Renal cortical epithelial cell (primary cell): ENCODE data around the gene CLDN9. TPM values are rescaled to one million over a fixed set of nuclear protein-coding genes. Genes with fewer than 3 reads are reported as not detected.

Experiments
- DNase-seq: peaks from one replicate; pipeline ENCODE4 v3.0.0-alpha.2; 2011; ENCODE audit warnings: low read depth
- total RNA-seq: library from RNA; depleted of rRNA; stranded (reverse); fragments of >200 nt; gene quantifications from 2 replicates; pipeline ENCODE4 v1.2.3, GENCODE V29; 2014

Gene CLDN9
- total RNA-seq, 1 donor from 2014 or later: 0.20 TPM

- DNase-seq: no peak
Measured at GRCh38 chr16:2992383-2993081, 20.2 kb upstream of the CLDN9 start.

GRCh38 chr16:2996298-2996697, 16.4 kb upstream of the CLDN9 start:
- no peak for DNase-seq

- no peak for DNase-seq
Measured at GRCh38 chr16:2999929-3000328, 12.8 kb upstream of the CLDN9 start.

- DNase-seq: no peak
Measured at GRCh38 chr16:3000540-3000939, 12.2 kb upstream of the CLDN9 start.

- no peak for DNase-seq
Measured at GRCh38 chr16:3001316-3001715, 11.4 kb upstream of the CLDN9 start.

- DNase-seq: peak; percentile 96
Measured at GRCh38 chr16:3003582-3004270, 9.0 kb upstream of the CLDN9 start.

GRCh38 chr16:3004319-3004718, 8.4 kb upstream of the CLDN9 start:
- no peak for DNase-seq

GRCh38 chr16:3004781-3005284, 7.9 kb upstream of the CLDN9 start:
- no peak for DNase-seq

- no peak for DNase-seq
Measured at GRCh38 chr16:3007059-3007956, 5.4 kb upstream of the CLDN9 start.

- no peak for DNase-seq
Measured at GRCh38 chr16:3007957-3008689, 4.6 kb upstream of the CLDN9 start.

GRCh38 chr16:3008690-3009037, 4.1 kb upstream of the CLDN9 start:
- DNase-seq: no peak

- peak; percentile 23 for DNase-seq
Measured at GRCh38 chr16:3009568-3010390, 2.9 kb upstream of the CLDN9 start.

GRCh38 chr16:3010510-3010909, 2.2 kb upstream of the CLDN9 start:
- DNase-seq: no peak

- DNase-seq: no peak
Measured at GRCh38 chr16:3012246-3012645, 477 bp upstream of the CLDN9 start.

- DNase-seq: no peak
Measured at GRCh38 chr16:3013491-3013951, 798 bp downstream of the CLDN9 start.

- DNase-seq: no peak
Measured at GRCh38 chr16:3013998-3014690, 1.4 kb downstream of the CLDN9 start.

GRCh38 chr16:3014971-3015370, 2.2 kb downstream of the CLDN9 start:
- no peak for DNase-seq

GRCh38 chr16:3015865-3016521, 3.3 kb downstream of the CLDN9 start:
- DNase-seq: no peak

- DNase-seq: no peak
Measured at GRCh38 chr16:3017344-3017743, 4.6 kb downstream of the CLDN9 start.
